Activated CD4-positive, alpha-beta T cell treated with anti-CD3 and anti-CD28 coated beads for 48 hours (primary cell): ENCODE results near the gene PREPL.

Source experiments
- DNase-seq: peaks from one replicate; pipeline ENCODE4 v3.0.0-alpha.2; 2020

PREPL gene

DNA sequence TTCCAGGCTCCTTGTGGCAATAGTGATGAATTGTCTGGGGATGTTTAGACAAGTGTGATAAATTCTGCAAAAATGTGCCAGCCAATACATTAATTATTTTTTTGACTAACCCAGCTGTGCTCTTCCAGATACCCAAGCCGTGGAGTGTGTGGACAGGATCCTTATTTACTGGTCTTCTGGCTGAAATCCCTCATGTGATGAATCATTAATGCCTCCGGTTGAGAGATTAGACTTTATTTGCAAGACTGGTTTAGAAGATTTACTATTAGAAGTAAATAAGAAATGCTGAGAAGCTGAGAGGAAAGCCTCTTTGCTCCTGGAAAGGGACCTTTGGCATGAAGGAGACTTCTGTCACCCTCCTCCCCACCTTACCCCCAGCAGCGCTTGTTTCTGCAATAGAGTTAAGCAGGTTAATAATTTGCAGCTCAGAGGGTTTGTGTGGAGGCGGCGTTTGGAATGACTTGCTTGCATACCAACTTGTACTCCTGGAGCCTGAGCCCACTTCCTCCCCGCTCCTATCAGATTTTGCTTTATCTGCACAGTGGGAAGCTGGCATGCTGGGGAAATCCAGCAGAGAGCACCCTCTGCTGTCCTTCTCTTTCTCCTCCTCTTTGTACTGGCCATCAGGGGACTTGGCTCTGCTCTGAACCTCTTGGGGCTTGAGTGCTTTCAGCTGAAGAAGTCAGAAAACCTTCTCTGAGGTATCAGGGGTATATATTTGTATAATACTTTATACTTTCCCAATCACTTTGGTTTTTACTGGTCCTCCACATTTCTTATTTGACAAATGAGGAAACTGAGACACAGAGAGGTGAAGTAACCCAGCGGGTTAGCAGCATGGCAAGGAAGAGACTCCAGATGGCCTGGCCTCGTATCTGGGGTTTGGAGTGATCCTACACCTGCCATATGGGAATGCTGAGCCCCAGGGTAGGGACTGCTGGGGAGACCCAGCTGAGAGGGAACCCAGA, 69.7 kb downstream of the PREPL start:
- no peak for DNase-seq

DNA sequence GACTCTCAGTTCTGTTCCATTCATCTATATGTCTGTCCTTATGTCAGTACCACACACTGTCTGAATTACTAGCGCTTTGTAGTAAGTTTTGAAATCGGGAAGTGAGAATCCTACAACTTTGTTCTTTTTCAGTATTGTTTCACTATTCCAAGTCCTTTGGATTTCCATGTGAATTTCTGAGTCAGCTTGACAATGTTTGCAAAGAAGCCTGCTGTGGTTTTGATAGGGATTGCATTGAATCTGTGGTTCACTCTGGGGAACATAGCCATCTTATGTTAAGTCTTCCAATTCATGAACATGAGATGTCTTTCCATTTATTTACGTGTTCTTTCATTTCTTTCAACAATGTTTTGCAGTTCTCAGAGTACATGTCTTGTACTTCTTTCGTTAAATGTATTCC, 71.0 kb downstream of the PREPL start:
- DNase-seq = no peak

DNA sequence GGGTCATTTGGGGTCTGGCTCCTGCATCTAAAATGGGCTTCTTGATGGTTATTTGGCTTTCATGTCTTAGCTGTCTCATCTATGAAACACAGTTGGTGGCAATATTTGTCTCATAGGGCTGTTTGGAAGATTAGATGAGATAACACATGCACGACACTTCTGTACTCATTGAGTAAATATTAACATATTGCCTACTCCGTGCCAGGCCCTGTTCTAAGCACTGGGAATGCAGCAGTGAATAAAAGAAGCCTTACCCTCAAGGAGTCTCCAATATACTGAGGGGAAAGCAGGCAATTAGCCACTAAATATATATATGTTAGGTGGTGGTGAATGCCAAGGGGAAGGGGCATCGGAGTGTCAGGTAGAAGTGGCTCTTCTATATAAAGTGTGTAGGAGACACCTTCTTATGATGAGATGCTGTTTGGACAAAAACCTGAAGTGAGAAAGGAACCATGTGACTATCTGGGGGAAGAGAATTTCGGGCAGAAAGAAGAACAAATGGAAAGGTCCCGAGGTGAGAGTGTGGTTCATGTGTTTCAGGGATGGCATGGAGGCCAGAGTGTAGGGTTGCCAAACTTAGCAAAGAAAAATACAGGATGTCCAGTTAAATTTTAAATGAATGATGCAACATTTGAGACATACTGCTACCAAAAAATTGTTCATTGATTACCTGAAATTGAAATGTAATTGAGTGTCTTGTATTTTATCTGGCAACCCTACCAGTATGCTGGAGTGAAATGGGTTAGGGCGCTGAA, 74.2 kb downstream of the PREPL start:
- DNase-seq = no peak

DNA sequence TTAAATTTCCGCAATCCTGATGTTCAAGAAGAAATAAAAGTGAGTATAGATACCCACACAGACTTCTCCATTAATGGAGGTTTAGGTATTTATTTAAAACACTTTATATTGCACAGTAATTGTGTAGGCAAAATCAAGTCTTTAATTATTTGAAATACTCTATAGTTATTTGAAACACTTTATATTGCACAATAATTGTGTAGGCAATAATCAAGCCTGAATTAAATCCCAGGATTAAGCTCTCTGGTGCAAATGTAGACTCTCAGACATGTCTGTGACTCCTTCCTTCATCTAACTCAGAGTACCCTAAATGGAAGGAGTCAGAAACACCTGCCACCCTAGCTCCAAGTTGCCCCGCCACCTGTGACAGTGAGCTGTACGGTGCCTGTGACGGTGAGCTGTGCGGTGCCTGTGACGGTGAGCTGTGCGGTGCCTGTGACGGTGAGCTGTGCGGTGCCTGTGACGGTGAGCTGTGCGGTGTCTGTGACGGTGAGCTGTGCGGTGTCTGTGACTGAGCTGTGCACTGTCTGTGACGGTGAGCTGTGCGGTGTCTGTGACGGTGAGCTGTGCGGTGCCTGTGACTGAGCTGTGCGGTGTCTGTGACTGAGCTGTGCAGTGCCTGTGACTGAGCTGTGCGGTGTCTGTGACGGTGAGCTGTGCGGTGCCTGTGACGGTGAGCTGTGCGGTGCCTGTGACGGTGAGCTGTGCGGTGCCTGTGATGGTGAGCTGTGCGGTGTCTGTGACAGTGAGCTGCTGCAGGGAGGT, 75.0 kb downstream of the PREPL start:
- no peak for DNase-seq

DNA sequence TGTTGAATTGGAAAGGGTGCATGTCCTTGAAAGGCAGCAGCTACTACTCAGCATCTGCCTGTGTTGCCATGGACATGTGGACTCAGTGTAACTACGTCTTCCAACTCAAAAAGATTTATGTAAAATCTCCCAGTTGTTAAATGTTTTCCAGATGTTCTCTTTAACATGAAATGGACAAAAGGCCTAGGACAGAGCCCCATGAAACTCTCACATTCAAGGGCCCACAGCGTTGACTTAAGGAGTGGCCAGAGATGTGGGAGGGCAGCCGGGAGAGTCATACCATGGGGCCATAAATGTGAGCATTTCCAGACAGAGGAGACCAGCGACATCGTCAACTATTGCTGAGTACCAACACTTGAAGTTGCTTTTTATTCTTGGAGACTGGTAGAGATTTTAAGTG, 76.1 kb downstream of the PREPL start:
- no peak for DNase-seq

DNA sequence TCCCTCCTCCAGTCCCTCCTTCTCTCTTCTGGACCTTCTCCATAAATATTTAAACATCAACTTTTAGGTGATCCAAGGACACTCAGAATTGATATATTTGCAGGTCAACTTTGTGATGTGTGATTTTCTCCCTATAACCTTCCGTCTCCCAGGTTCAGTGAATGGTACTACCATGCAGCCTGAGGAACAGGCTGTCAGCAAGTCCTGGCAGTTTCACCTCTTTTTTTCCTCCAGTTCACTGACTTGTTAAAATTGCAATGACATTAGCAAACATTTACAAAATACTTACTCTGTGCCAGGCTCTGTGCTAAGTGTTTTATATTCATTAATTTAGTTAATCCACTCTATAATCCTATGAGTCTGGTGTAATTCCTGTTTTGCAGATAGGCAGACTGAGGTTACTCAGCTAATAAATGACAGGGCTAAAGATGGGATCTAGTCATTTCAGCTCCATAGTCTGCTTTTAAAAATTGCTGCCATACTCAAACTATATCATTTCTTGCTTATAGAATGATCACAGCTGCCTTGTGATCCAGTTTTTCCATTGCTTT, 78.1 kb downstream of the PREPL start:
- DNase-seq = no peak

DNA sequence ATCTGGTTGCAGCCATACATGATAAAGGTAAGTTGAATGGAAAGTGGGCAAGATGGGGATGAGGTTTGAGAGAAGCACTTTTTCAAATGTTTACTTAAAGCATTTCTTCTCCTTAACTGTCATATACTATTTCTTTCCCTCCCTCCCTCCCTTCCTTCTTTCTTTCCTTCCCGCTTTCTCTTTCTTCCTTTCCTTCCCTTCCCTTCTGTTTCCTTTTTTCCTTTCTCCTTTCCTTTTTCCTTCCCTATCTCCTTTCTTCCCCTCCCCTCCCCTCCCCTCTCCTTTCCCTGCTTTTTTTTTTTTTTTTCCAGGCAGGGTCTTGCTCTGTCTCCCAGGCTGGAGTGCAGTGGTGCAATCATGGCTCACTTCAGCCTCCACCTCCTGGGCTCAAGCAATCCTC, 80.4 kb downstream of the PREPL start:
- no peak for DNase-seq

DNA sequence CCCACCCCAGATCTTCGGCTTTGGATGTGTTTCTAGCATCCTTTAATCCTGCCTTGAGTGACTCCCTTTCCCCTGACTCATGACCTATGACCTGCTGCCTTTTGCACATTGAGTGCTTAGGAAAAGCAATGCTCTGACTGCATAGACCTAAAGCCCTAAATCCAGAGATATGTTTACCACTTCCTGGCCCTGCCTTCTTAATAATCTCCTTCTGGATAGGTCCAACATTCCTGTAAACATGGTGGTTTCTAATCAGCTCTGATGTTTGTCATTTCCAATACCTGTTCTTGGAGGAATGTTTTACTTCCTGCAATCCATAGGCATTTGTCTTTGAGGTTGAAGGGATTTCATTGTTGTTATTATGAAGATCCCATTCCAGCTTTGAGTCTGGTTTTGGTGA, 83.8 kb downstream of the PREPL start:
- DNase-seq = no peak

DNA sequence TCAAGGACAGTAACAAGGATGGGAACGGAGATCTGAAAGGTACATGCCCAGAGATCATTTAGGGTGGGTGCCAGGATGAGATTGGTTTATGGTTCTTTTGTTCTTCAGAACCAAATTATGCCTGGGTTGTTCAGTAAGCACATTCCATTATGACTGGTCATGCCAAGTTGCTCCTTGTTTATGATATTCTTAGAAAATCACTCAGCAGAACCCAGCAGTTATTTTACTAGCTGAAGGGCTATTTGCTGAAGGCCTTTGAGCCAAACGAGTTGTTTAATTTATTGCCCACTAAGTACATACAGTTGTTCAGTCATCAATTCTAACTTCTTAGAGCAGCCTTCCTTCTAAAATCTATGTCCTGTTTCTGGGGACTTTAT, 85.4 kb downstream of the PREPL start:
- no peak for DNase-seq

DNA sequence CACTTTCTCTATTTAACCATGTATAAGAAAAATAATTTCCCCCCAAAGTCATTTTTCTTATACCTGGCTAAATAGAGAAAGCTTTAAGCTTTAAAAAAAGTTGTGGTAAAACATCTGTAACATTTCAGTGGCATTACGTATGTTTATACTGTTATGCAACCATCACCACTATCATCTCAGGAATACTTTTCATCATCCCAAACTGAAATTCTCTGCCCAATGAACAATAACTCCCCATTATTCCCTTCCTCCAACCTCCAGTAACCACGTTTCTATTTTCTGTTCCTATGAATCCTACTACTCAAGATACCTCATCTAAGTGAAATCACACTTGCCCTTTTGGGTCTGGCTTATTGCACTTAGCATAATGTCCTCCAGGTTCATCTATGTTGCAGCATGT, 87.7 kb downstream of the PREPL start:
- no peak for DNase-seq

DNA sequence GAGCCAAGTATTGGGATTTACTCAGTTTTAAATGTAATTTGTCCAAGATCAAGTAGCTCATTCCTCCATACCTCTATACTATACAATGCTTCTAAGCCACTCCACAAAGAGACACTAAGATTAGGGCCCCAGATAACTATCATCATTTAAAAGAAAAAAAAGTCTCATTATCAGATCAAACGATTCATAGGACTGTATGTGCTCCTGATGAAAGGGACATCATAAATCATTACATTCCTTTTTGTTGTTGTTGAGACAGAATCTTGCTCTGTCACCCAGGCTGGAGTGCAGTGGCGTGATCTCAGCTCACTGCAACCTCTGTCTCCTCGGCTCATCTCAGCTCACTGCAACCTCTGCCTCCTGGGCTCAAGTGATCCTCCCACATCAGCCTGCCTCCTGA, 88.2 kb downstream of the PREPL start:
- DNase-seq = no peak

DNA sequence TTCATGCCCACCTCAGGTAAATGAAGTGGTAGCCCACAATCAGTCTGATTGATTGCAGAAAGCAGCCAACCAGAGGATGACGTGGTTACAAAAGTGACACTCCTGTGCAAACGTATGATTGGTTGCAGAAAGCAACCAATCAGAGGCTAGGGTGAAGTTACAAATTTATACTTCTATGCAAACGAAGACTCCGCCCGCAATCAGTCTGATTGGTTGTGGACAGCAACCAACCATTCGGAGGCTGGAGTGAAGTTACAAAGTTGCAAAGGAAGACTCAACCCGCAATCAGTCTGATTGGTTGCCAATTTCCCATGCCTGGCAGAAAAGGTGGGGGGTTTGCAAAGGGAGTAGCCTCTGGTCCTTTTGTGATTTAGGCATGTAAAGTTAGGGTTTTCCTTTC, 90.0 kb downstream of the PREPL start:
- DNase-seq = no peak

DNA sequence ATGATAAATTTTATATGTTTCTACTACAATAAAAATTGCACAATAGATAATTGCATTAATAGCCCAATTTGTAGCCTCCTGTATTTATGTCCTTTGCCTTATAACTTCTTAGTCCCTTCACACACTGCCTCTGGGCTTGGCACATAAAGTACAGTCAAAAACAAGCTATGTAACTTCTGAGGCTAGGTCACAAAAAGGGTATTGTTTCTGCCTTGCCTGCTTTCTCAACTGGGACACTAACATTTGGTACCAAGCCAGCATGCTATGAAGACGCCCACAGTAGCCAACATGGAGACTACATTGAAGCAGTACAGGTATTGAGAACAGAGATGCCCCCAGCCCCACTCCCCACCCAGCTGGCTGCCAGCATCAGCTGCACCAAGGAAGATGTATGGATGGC, 91.5 kb downstream of the PREPL start:
- DNase-seq = no peak

DNA sequence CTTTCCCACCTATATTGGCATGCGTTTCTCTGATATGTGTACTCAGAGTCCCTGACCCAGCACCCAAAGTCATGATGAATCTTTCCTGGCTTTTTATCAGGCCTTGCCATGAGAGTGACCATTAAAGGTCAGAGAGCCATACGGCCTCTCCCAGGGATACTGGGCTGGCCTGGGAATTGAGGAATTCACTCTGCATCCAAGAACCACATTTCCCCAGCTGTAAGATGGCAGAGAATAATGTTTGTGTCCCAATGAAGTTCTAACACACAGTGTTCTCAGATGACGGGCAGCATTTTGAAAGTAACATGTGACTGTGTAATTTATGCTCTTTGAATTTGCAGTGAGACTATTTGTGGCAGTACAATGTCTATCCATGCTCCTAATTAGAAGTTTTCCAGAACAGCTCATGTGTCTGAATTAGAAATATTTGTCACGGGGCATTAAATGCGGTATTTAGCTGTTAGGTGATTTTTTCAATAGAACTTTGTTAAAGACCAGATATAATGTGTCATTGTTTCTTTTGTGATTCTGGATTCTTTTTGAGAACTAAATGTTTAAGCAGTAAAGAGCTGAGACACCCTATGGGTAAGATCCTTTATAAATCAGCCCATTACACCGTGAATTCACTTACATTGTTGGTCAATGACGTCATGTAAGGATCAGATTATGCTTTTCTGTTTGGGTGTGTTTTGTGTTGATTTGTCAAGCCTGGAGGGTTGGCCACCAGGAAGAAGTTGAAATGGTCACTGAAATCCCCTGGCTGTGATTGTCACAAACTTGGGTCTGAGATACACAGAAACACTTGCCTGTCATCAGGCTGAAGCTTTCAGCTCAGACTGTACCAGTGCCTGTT, 93.3 kb downstream of the PREPL start:
- no peak for DNase-seq
